DND-41 (cell line): ENCODE results near the gene KCNMA1.

Source experiments
- EZH2 ChIP-seq: IDR thresholded peaks from 3 replicates; pipeline ENCODE4 v1.6.1; 2012; ENCODE audit warnings: borderline replicate concordance, low read depth, mild to moderate bottlenecking, moderate library complexity, low read length, inconsistent platforms; ENCODE audit not compliant: severe bottlenecking
- TF ChIP-seq, protein P1 (sequence below): IDR thresholded peaks from 2 replicates; pipeline ENCODE4 v1.5.1; 2012; ENCODE audit warnings: borderline replicate concordance, low read length, moderate library complexity, mild to moderate bottlenecking; ENCODE audit not compliant: poor library complexity, severe bottlenecking; ENCODE audit errors: extremely low read depth

GRCh38 chr10:77223526-77224460, 413.8 kb downstream of the KCNMA1 start:
- TF ChIP-seq, protein P1, sequence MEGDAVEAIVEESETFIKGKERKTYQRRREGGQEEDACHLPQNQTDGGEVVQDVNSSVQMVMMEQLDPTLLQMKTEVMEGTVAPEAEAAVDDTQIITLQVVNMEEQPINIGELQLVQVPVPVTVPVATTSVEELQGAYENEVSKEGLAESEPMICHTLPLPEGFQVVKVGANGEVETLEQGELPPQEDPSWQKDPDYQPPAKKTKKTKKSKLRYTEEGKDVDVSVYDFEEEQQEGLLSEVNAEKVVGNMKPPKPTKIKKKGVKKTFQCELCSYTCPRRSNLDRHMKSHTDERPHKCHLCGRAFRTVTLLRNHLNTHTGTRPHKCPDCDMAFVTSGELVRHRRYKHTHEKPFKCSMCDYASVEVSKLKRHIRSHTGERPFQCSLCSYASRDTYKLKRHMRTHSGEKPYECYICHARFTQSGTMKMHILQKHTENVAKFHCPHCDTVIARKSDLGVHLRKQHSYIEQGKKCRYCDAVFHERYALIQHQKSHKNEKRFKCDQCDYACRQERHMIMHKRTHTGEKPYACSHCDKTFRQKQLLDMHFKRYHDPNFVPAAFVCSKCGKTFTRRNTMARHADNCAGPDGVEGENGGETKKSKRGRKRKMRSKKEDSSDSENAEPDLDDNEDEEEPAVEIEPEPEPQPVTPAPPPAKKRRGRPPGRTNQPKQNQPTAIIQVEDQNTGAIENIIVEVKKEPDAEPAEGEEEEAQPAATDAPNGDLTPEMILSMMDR, result no peak
- TF ChIP-seq EZH2, result no peak
